ENCODE measurements around the gene FLOT1.

GRCh38 chr6:30703821-30704220 lies 38.7 kb downstream of the FLOT1 start:
- TF ChIP-seq REST (tag by site-specific recombination; IDR thresholded peaks at IDR 0.05) (no peak), CTCF (tag by site-specific recombination; IDR thresholded peaks at IDR 0.05) (no peak), BCL11A (tag by site-specific recombination; IDR thresholded peaks at IDR 0.05; ENCODE audit: low read depth) (no peak), ZBTB1 (tag by site-specific recombination; IDR thresholded peaks at IDR 0.05) (no peak)
